GM12891 (cell line): Measurements from ENCODE around the gene WNT9A.

Source experiments
- POLR2A ChIP-seq: IDR thresholded peaks from 2 replicates; pipeline ENCODE4 v1.6.1; 2011; ENCODE audit warnings: low read depth, low read length, control low read depth
- TAF1 ChIP-seq: IDR thresholded peaks from 2 replicates; pipeline ENCODE4 v1.6.1; 2011; ENCODE audit warnings: low read depth, low read length, control low read depth

GRCh38 chr1:227883073-227883520 lies 64.6 kb downstream of the WNT9A start:
- TF ChIP-seq TAF1: no peak
- TF ChIP-seq POLR2A: no peak
